Prostate gland (tissue), 2 donors: Measurements from ENCODE around the gene SYT17. TPM values are rescaled to one million over a fixed set of nuclear protein-coding genes. Genes with fewer than 3 reads are reported as not detected.

Experiments used
- DNase-seq: peaks from one replicate; pipeline ENCODE4 v3.0.0-alpha.2; 2019; ENCODE audit warnings: low spot score
- H3K27ac ChIP-seq, 2 donors: fragments of 200-600 bp; sonication (generic); 2 replicates each; pipeline ENCODE4 v1.5.1; 2017 to 2019
- H3K27me3 ChIP-seq: fragments of 200-600 bp; sonication (generic); replicated peaks from 2 replicates; pipeline ENCODE4 v1.5.1; 2019; ENCODE audit not compliant: insufficient read depth
- H3K36me3 ChIP-seq, 2 donors: fragments of 200-600 bp; sonication (generic); 1 replicate in 1 of 2; 2 replicates in 1 of 2; pipeline versions ENCODE4 v1.5.1 to v1.8.1; 2017 to 2019
- H3K4me1 ChIP-seq: fragments of 200-600 bp; sonication (generic); replicated peaks from 2 replicates; pipeline ENCODE4 v1.5.1; 2019
- H3K4me3 ChIP-seq, 2 donors: fragments of 200-600 bp; sonication (generic); 2 replicates each; pipeline ENCODE4 v1.5.1; 2017 to 2019
- H3K9me3 ChIP-seq: fragments of 200-600 bp; sonication (generic); 2 replicates; pipeline ENCODE4 v1.5.1; 2017
- CTCF ChIP-seq, 4 experiments: fragments of 200-600 bp in 2 of 4; fragments of 450-650 bp in 2 of 4; sonication (generic) in 2 of 4; IDR thresholded peaks; 1 replicate in 3 of 4; 2 replicates in 1 of 4; pipeline ENCODE4 v1.5.1; 2016 to 2019; ENCODE audit warnings: antibody characterized with exemption in 4 of 4, mild to moderate bottlenecking in 2 of 4, moderate library complexity in 2 of 4
- POLR2A ChIP-seq: fragments of 450-650 bp; IDR thresholded peaks from one replicate; pipeline ENCODE4 v1.6.1; 2016; ENCODE audit warnings: antibody characterized with exemption, mild to moderate bottlenecking
- POLR2AphosphoS5 ChIP-seq: sonication (generic); formaldehyde crosslinking; IDR thresholded peaks from one replicate; pipeline ENCODE4 v1.6.1; 2017; ENCODE audit warnings: antibody characterized with exemption
- WGBS: methylation state at CpG from one replicate; pipeline ENCODE4 v1.1.5; 2018; 5-methylcytosine and 5-hydroxymethylcytosine counted together
- intact Hi-C: fragments of 100-400 bp; cut with DNase I; formaldehyde crosslinking; loops from one replicate; pipeline ENCODE4 v1.14.2; 2022
- total RNA-seq, 2 donors: library from RNA; depleted of rRNA; stranded (reverse); fragments of >200 nt; gene quantifications; one replicate each; pipeline ENCODE4 v1.1.0, GENCODE V29; 2016

SYT17 gene
- total RNA-seq, 2 donors from 2014 or later = 24.3 to 32.4 TPM

GRCh38 chr16:19173649-19174383, 5.8 kb downstream of the SYT17 start:
- intact Hi-C loops = no loop called here
- H3K27me3 ChIP-seq = no peaks in the 10 kb centered on the region
- DNase-seq = no peak
- TF ChIP-seq POLR2AphosphoS5 (no peak), POLR2A (no peak), CTCF (IDR thresholded peaks at IDR 0.05) (no peak)
- no peaks in the 10 kb centered on the region for H3K9me3 ChIP-seq
- peak overlapping the region; percentile 66 to 73 for H3K27ac ChIP-seq
- H3K4me3 ChIP-seq = peak overlapping the region in 1 of 2 donors; percentile 14
- 87% methylated on average over 27 of the region's 27 CpGs for WGBS
- peaks cover 4% of the 10 kb centered on the region for H3K4me1 ChIP-seq
- H3K36me3 ChIP-seq = no peaks in the 10 kb centered on the region

- TF ChIP-seq CTCF (IDR thresholded peaks at IDR 0.05) (no peak), POLR2A (no peak), POLR2AphosphoS5 (no peak)
- H3K4me1 ChIP-seq = peaks cover 1% of the 10 kb centered on the region
- no peak overlapping the region for H3K27ac ChIP-seq
- no peak for DNase-seq
- no peaks in the 10 kb centered on the region for H3K9me3 ChIP-seq
- 98% methylated on average over 3 of the region's 3 CpGs for WGBS
- H3K27me3 ChIP-seq = no peaks in the 10 kb centered on the region
- H3K36me3 ChIP-seq = no peaks in the 10 kb centered on the region
- intact Hi-C loops = no loop called here
- no peak overlapping the region for H3K4me3 ChIP-seq
These were observed 6.4 kb downstream of the SYT17 start for GRCh38 chr16:19174478-19174877.

GRCh38 chr16:19175492-19176262, 7.6 kb downstream of the SYT17 start:
- Histone ChIP-seq H3K36me3 (no peaks in the 10 kb centered on the region), H3K27me3 (no peaks in the 10 kb centered on the region), H3K4me1 (no peaks in the 10 kb centered on the region), H3K9me3 (no peaks in the 10 kb centered on the region), H3K27ac (no peak overlapping the region), H3K4me3 (no peak overlapping the region)
- TF ChIP-seq CTCF (IDR thresholded peaks at IDR 0.05) (no peak), POLR2AphosphoS5 (no peak), POLR2A (no peak)
- intact Hi-C loops = no loop called here
- no peak for DNase-seq
- 85% methylated on average over 9 of the region's 9 CpGs for WGBS

GRCh38 chr16:19177111-19177739, 9.2 kb downstream of the SYT17 start:
- intact Hi-C loops = no loop called here
- WGBS = 78% methylated on average over 5 of the region's 5 CpGs
- Histone ChIP-seq H3K36me3 (no peaks in the 10 kb centered on the region), H3K9me3 (no peaks in the 10 kb centered on the region), H3K4me3 (no peak overlapping the region), H3K27me3 (no peaks in the 10 kb centered on the region), H3K4me1 (no peaks in the 10 kb centered on the region), H3K27ac (no peak overlapping the region)
- no peak for TF ChIP-seq POLR2AphosphoS5
- TF ChIP-seq CTCF (IDR thresholded peaks at IDR 0.05) = no peak
- no peak for TF ChIP-seq POLR2A
- no peak for DNase-seq
